Measurements from ENCODE around the gene ADH4. TPM values are rescaled to one million over a fixed set of nuclear protein-coding genes. Genes with fewer than 3 reads are reported as not detected.

The ADH4 gene
- total and polyA plus RNA-seq, 2 experiments from 2014 or later: not detected

DNA sequence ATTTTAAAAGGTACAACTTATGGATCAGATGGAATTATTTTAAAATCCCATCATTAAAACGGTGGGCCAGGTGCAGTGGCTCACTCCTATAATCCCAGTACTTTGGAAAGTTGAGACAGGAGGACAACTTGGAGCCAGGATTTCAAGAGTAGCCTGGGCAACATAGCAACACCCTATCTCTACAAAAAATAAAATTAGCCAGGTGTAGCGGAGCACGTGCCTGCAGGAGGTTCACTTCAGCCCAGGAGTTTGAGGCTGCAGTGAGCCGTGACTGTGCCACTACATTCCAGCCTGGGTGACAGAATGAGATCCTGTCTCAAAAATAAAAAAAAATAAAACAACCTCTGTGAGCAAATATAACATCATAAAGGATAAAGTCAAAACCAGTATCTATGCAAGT, 66.9 kb downstream of the ADH4 start:
- Mint-ChIP-seq H3K9me3 (no peaks in the 10 kb centered on the region), H3K27me3 (ENCODE audit: insufficient read depth, low read depth, poor library complexity) (no peaks in the 10 kb centered on the region), H3K4me3 (no peak overlapping the region), H3K27ac (no peak overlapping the region), H3K4me1 (no peaks in the 10 kb centered on the region), H3K36me3 (ENCODE audit: low read depth) (peaks cover 93% of the 10 kb centered on the region)
- no peak for DNase-seq (ENCODE audit: low spot score)
- no peak overlapping the region for H2AFZ ChIP-seq
- H3K79me2 ChIP-seq (replicated peaks; ENCODE audit: insufficient read depth): peaks cover 39% of the 10 kb centered on the region
- peaks cover 14% of the 10 kb centered on the region for H4K20me1 ChIP-seq (replicated peaks; ENCODE audit: insufficient read depth)
- peaks cover 78% of the 10 kb centered on the region for H3K36me3 ChIP-seq (ENCODE audit: insufficient read depth)
- no peak for ATAC-seq
- no peak overlapping the region for H3K27ac ChIP-seq (ENCODE audit: low read depth)
- no peaks in the 10 kb centered on the region for H3K27me3 ChIP-seq (ENCODE audit: insufficient read depth)
- no peaks in the 10 kb centered on the region for H3K9me2 ChIP-seq (ENCODE audit: insufficient read depth)
- TF ChIP-seq, protein P1, sequence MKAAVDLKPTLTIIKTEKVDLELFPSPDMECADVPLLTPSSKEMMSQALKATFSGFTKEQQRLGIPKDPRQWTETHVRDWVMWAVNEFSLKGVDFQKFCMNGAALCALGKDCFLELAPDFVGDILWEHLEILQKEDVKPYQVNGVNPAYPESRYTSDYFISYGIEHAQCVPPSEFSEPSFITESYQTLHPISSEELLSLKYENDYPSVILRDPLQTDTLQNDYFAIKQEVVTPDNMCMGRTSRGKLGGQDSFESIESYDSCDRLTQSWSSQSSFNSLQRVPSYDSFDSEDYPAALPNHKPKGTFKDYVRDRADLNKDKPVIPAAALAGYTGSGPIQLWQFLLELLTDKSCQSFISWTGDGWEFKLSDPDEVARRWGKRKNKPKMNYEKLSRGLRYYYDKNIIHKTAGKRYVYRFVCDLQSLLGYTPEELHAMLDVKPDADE (IDR thresholded peaks at IDR 0.05): no peak
- TF ChIP-seq NANOG (IDR thresholded peaks at IDR 0.05; ENCODE audit: borderline replicate concordance) (no peak), POLR2AphosphoS5 (IDR thresholded peaks at IDR 0.05; ENCODE audit: low read depth) (no peak)
- TF ChIP-seq, protein P2, sequence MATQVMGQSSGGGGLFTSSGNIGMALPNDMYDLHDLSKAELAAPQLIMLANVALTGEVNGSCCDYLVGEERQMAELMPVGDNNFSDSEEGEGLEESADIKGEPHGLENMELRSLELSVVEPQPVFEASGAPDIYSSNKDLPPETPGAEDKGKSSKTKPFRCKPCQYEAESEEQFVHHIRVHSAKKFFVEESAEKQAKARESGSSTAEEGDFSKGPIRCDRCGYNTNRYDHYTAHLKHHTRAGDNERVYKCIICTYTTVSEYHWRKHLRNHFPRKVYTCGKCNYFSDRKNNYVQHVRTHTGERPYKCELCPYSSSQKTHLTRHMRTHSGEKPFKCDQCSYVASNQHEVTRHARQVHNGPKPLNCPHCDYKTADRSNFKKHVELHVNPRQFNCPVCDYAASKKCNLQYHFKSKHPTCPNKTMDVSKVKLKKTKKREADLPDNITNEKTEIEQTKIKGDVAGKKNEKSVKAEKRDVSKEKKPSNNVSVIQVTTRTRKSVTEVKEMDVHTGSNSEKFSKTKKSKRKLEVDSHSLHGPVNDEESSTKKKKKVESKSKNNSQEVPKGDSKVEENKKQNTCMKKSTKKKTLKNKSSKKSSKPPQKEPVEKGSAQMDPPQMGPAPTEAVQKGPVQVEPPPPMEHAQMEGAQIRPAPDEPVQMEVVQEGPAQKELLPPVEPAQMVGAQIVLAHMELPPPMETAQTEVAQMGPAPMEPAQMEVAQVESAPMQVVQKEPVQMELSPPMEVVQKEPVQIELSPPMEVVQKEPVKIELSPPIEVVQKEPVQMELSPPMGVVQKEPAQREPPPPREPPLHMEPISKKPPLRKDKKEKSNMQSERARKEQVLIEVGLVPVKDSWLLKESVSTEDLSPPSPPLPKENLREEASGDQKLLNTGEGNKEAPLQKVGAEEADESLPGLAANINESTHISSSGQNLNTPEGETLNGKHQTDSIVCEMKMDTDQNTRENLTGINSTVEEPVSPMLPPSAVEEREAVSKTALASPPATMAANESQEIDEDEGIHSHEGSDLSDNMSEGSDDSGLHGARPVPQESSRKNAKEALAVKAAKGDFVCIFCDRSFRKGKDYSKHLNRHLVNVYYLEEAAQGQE (IDR thresholded peaks at IDR 0.05; ENCODE audit: unreplicated experiment): no peak
- H3K4me3 ChIP-seq: no peak overlapping the region
- no peak overlapping the region for H3K4me2 ChIP-seq
- no peaks in the 10 kb centered on the region for H3F3A ChIP-seq (replicated peaks; ENCODE audit: low read depth)
- H3K4me1 ChIP-seq (ENCODE audit: insufficient read depth): no peaks in the 10 kb centered on the region

DNA sequence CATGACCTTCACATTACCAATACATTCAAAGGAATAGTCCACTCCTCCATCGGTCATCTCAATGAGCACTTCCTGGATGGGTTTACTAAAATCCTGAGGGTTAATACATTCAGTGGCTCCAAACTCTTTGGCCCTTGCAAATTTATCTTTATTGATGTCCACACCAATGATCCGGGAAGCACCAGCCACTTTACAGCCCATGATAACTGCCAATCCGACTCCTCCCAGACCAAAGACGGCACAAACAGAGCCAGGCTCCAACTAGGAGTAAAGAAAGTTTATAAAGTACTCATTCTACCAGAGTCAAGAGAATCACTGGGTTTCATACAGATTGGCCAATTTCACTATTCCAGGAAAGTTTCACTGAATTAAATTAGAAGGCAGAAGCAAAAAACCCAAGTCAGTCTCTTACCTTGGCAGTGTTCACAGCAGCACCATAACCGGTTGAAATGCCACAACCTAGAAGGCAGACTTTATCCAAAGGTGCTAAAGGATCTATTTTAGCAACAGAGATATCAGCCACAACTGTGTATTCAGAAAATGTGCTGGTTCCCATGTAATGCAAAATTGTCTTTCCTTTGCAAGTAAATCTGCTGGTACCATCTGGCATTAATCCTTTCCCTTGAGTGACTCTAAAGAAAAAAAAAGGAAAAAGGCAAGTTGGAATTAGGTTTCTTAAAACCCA, 67.7 kb downstream of the ADH4 start:
- Histone ChIP-seq H3K36me3 (ENCODE audit: insufficient read depth) (peaks cover 74% of the 10 kb centered on the region), H3K4me3 (no peak overlapping the region), H3K4me2 (no peak overlapping the region), H2AFZ (no peak overlapping the region), H3K27ac (ENCODE audit: low read depth) (no peak overlapping the region), H3F3A (replicated peaks; ENCODE audit: low read depth) (no peaks in the 10 kb centered on the region), H3K9me2 (ENCODE audit: insufficient read depth) (no peaks in the 10 kb centered on the region), H3K79me2 (replicated peaks; ENCODE audit: insufficient read depth) (peaks cover 31% of the 10 kb centered on the region), H4K20me1 (replicated peaks; ENCODE audit: insufficient read depth) (peaks cover 14% of the 10 kb centered on the region), H3K4me1 (ENCODE audit: insufficient read depth) (no peaks in the 10 kb centered on the region), H3K27me3 (ENCODE audit: insufficient read depth) (no peaks in the 10 kb centered on the region)
- ATAC-seq (no peak), DNase-seq (ENCODE audit: low spot score) (no peak)
- H3K36me3 Mint-ChIP-seq (ENCODE audit: low read depth): peaks cover 93% of the 10 kb centered on the region
- H3K9me3 Mint-ChIP-seq: no peaks in the 10 kb centered on the region
- H3K4me3 Mint-ChIP-seq: no peak overlapping the region
- H3K4me1 Mint-ChIP-seq: no peaks in the 10 kb centered on the region
- no peak for TF ChIP-seq NANOG (IDR thresholded peaks at IDR 0.05; ENCODE audit: borderline replicate concordance)
- no peak for TF ChIP-seq ZNF114 (CRISPR knock-in tag; IDR thresholded peaks at IDR 0.05)
- TF ChIP-seq CREB1 (CRISPR knock-in tag; IDR thresholded peaks at IDR 0.05; ENCODE audit: low read depth): no peak
- no peak for TF ChIP-seq STAT1 (IDR thresholded peaks at IDR 0.05; ENCODE audit: unreplicated experiment)
- TF ChIP-seq EZH2phosphoT487 (IDR thresholded peaks at IDR 0.05; ENCODE audit: unreplicated experiment): no peak
- TF ChIP-seq, protein P3, sequence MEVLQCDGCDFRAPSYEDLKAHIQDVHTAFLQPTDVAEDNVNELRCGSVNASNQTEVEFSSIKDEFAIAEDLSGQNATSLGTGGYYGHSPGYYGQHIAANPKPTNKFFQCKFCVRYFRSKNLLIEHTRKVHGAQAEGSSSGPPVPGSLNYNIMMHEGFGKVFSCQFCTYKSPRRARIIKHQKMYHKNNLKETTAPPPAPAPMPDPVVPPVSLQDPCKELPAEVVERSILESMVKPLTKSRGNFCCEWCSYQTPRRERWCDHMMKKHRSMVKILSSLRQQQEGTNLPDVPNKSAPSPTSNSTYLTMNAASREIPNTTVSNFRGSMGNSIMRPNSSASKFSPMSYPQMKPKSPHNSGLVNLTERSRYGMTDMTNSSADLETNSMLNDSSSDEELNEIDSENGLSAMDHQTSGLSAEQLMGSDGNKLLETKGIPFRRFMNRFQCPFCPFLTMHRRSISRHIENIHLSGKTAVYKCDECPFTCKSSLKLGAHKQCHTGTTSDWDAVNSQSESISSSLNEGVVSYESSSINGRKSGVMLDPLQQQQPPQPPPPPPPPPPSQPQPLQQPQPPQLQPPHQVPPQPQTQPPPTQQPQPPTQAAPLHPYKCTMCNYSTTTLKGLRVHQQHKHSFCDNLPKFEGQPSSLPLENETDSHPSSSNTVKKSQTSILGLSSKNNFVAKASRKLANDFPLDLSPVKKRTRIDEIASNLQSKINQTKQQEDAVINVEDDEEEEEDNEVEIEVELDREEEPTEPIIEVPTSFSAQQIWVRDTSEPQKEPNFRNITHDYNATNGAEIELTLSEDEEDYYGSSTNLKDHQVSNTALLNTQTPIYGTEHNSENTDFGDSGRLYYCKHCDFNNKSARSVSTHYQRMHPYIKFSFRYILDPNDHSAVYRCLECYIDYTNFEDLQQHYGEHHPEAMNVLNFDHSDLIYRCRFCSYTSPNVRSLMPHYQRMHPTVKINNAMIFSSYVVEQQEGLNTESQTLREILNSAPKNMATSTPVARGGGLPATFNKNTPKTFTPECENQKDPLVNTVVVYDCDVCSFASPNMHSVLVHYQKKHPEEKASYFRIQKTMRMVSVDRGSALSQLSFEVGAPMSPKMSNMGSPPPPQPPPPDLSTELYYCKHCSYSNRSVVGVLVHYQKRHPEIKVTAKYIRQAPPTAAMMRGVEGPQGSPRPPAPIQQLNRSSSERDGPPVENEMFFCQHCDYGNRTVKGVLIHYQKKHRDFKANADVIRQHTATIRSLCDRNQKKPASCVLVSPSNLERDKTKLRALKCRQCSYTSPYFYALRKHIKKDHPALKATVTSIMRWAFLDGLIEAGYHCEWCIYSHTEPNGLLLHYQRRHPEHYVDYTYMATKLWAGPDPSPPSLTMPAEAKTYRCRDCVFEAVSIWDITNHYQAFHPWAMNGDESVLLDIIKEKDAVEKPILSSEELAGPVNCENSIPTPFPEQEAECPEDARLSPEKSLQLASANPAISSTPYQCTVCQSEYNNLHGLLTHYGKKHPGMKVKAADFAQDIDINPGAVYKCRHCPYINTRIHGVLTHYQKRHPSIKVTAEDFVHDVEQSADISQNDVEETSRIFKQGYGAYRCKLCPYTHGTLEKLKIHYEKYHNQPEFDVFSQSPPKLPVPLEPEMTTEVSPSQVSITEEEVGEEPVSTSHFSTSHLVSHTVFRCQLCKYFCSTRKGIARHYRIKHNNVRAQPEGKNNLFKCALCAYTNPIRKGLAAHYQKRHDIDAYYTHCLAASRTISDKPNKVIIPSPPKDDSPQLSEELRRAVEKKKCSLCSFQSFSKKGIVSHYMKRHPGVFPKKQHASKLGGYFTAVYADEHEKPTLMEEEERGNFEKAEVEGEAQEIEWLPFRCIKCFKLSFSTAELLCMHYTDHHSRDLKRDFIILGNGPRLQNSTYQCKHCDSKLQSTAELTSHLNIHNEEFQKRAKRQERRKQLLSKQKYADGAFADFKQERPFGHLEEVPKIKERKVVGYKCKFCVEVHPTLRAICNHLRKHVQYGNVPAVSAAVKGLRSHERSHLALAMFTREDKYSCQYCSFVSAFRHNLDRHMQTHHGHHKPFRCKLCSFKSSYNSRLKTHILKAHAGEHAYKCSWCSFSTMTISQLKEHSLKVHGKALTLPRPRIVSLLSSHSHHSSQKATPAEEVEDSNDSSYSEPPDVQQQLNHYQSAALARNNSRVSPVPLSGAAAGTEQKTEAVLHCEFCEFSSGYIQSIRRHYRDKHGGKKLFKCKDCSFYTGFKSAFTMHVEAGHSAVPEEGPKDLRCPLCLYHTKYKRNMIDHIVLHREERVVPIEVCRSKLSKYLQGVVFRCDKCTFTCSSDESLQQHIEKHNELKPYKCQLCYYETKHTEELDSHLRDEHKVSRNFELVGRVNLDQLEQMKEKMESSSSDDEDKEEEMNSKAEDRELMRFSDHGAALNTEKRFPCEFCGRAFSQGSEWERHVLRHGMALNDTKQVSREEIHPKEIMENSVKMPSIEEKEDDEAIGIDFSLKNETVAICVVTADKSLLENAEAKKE (CRISPR knock-in tag; IDR thresholded peaks at IDR 0.05): no peak
- no peak for TF ChIP-seq JUNB (IDR thresholded peaks at IDR 0.05; ENCODE audit: unreplicated experiment)
- no peaks in the 10 kb centered on the region for H3K27me3 Mint-ChIP-seq (ENCODE audit: insufficient read depth, low read depth, poor library complexity)
- H3K27ac Mint-ChIP-seq: no peak overlapping the region

Data from GM23338 (cell line).